Trophoblast cell (in vitro differentiated cells and primary cell): ENCODE measurements around the gene RPTOR.
A peak's percentile ranks its signal among the peaks of the same experiment; 100 is the strongest.

Experiments
- DNase-seq, 2 donors: peaks; one replicate each; pipeline ENCODE4 v3.0.0-alpha.2; 2016
- H2AFZ ChIP-seq: 2 replicates; pipeline ENCODE4 v1.6.1; 2013; ENCODE audit warnings: low read length, moderate library complexity, mild to moderate bottlenecking; ENCODE audit not compliant: insufficient read depth, poor library complexity
- H2AK5ac ChIP-seq: 2 replicates; pipeline ENCODE4 v1.6.1; 2013; ENCODE audit warnings: mild to moderate bottlenecking, low read length
- H2BK120ac ChIP-seq: 2 replicates; pipeline ENCODE4 v1.6.1; 2013; ENCODE audit warnings: low read length, mild to moderate bottlenecking, moderate library complexity; ENCODE audit not compliant: insufficient read depth, poor library complexity
- H2BK12ac ChIP-seq: 2 replicates; pipeline ENCODE4 v1.6.1; 2013; ENCODE audit warnings: mild to moderate bottlenecking, low read length, moderate library complexity
- H2BK5ac ChIP-seq: 2 replicates; pipeline ENCODE4 v1.6.1; 2013; ENCODE audit warnings: low read length, low read depth, moderate library complexity, mild to moderate bottlenecking; ENCODE audit not compliant: poor library complexity
- H3K14ac ChIP-seq: 2 replicates; pipeline ENCODE4 v1.6.1; 2013; ENCODE audit warnings: mild to moderate bottlenecking, low read length
- H3K18ac ChIP-seq: 2 replicates; pipeline ENCODE4 v1.6.1; 2013; ENCODE audit warnings: mild to moderate bottlenecking, low read length
- H3K23ac ChIP-seq: 2 replicates; pipeline ENCODE4 v1.6.1; 2013; ENCODE audit warnings: low read length
- H3K27ac ChIP-seq: 2 replicates; pipeline ENCODE4 v1.5.1; 2013; ENCODE audit warnings: low read depth, mild to moderate bottlenecking, inconsistent platforms, low read length, moderate library complexity
- H3K27me3 ChIP-seq: 2 replicates; pipeline ENCODE4 v1.6.1; 2013; ENCODE audit warnings: inconsistent platforms, mild to moderate bottlenecking, low read length, moderate library complexity; ENCODE audit not compliant: insufficient read depth
- H3K36me3 ChIP-seq, 2 experiments: 1 replicate in 1 of 2; 2 replicates in 1 of 2; pipeline ENCODE4 v1.6.1; 2013; ENCODE audit warnings: low read length in 2 of 2, mild to moderate bottlenecking in 2 of 2, moderate library complexity in 1 of 2; ENCODE audit not compliant: insufficient read depth in 2 of 2, control insufficient read depth in 1 of 2
- H3K4ac ChIP-seq: 2 replicates; pipeline ENCODE4 v1.6.1; 2013; ENCODE audit warnings: low read depth, mild to moderate bottlenecking, low read length, moderate library complexity
- H3K4me1 ChIP-seq, 2 experiments: 1 replicate in 1 of 2; 2 replicates in 1 of 2; pipeline ENCODE4 v1.6.1; 2013; ENCODE audit warnings: low read length in 2 of 2, mild to moderate bottlenecking in 2 of 2, moderate library complexity in 1 of 2; ENCODE audit not compliant: insufficient read depth in 2 of 2, control insufficient read depth in 1 of 2
- H3K4me2 ChIP-seq: 2 replicates; pipeline ENCODE4 v1.6.1; 2013; ENCODE audit warnings: inconsistent platforms, mild to moderate bottlenecking, low read length, moderate library complexity
- H3K4me3 ChIP-seq: 2 replicates; pipeline ENCODE4 v1.5.1; 2013; ENCODE audit warnings: mild to moderate bottlenecking, low read depth, low read length, inconsistent platforms
- H3K79me1 ChIP-seq: one replicate; pipeline ENCODE4 v1.6.1; 2013; ENCODE audit warnings: low read length
- H3K79me2 ChIP-seq: 2 replicates; pipeline ENCODE4 v1.6.1; 2013; ENCODE audit warnings: low read length, mild to moderate bottlenecking; ENCODE audit not compliant: control insufficient read depth, insufficient read depth, poor library complexity
- H3K9ac ChIP-seq: 2 replicates; pipeline ENCODE4 v1.6.1; 2013; ENCODE audit warnings: mild to moderate bottlenecking, low read length
- H3K9me3 ChIP-seq: 2 replicates; pipeline ENCODE4 v1.6.1; 2013; ENCODE audit warnings: low read depth, mild to moderate bottlenecking, control low read depth, inconsistent platforms, low read length; ENCODE audit not compliant: insufficient read depth
- H4K12ac ChIP-seq: 2 replicates; pipeline ENCODE4 v1.6.1; 2013; ENCODE audit warnings: low read depth, mild to moderate bottlenecking, low read length, moderate library complexity
- H4K8ac ChIP-seq: 2 replicates; pipeline ENCODE4 v1.6.1; 2013; ENCODE audit warnings: low read depth, mild to moderate bottlenecking, low read length, moderate library complexity
- H4K91ac ChIP-seq: one replicate; pipeline ENCODE4 v1.6.1; 2013; ENCODE audit warnings: low read depth, mild to moderate bottlenecking, low read length, moderate library complexity
- WGBS: extraction: QIAGEN DNeasy Blood & Tissue Kit; methylation state at CpG from one replicate; pipeline ENCODE4 v1.1.7; 2013; ENCODE audit warnings: missing lambda C conversion rate; ENCODE audit not compliant: insufficient read length, insufficient coverage; ENCODE audit errors: extremely low coverage; 5-methylcytosine and 5-hydroxymethylcytosine counted together

Gene RPTOR

GRCh38 chr17:81011951-81012350 is 467.3 kb downstream of the RPTOR start:
- H3K27ac ChIP-seq = no peak overlapping the region
- H4K91ac ChIP-seq = no peak overlapping the region
- peaks cover 6% of the 10 kb centered on the region for H3K9me3 ChIP-seq
- H2AK5ac ChIP-seq = no peak overlapping the region
- no peak overlapping the region for H4K12ac ChIP-seq
- no peak for DNase-seq
- no peak overlapping the region for H3K9ac ChIP-seq
- H3K27me3 ChIP-seq = no peaks in the 10 kb centered on the region
- H3K79me1 ChIP-seq = peaks cover 3% of the 10 kb centered on the region
- no peaks in the 10 kb centered on the region for H3K79me2 ChIP-seq
- no CpG with 5 or more reads among the region's 3 CpGs for WGBS
- H3K4ac ChIP-seq = no peak overlapping the region
- no peak overlapping the region for H3K23ac ChIP-seq
- H3K4me3 ChIP-seq = no peak overlapping the region
- peak overlapping the region; percentile 43 for H2BK120ac ChIP-seq
- H3K18ac ChIP-seq = no peak overlapping the region
- H3K4me2 ChIP-seq = no peak overlapping the region
- peaks cover 0 to 6% of the 10 kb centered on the region in 2 experiments for H3K36me3 ChIP-seq
- no peak overlapping the region for H2BK12ac ChIP-seq
- H4K8ac ChIP-seq = no peak overlapping the region
- peaks cover 0 to 2% of the 10 kb centered on the region in 2 experiments for H3K4me1 ChIP-seq
- H3K14ac ChIP-seq = no peak overlapping the region
- no peak overlapping the region for H2BK5ac ChIP-seq
- H2AFZ ChIP-seq = no peak overlapping the region

DNA sequence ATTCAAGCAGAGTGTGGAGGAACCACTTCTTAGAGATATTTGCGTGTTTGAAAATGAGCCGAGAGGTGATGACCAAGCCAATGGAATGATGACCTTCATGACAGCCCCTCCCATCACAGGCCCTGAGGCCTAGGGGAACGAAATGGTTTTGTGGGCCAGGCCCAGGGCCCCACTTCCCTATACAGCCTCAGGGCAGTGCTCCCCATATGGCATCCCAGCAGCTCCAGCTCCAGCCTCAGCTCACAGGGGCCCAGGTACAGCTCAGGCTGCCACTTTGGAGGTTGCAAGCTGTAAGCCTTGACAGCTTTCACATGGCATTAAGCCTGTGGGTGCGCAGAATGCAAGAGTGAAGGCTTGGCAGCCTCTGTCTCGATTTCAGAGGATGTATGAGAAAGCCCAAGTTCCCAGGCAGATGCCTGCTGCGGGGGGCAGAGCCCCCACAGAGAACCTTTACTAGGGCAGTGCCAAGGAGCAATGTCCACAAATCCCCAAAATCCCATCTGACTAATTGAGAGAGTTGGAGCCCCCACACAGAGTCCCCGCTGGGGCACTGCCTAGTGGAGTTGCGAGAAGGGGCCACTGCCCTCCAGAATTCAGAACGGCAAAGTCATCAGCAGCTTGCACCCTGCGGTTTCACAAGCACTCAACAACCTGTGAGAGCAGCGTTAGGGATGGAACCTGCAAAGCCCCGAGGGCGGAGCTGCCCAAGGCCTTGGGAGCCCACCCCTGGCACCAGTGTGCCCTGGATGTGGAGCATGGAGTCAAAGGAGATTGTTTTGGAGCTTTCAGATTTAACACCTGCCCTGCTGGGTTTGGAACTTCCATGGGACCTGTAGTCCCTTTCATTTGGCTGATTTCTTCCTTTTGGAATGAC is 468.2 kb downstream of the RPTOR start:
- Histone ChIP-seq H3K4me1 (peaks cover 0 to 2% of the 10 kb centered on the region in 2 experiments), H3K27ac (no peak overlapping the region), H3K79me2 (no peaks in the 10 kb centered on the region), H2AK5ac (peak overlapping the region; percentile 73), H3K4me2 (no peak overlapping the region), H4K8ac (peak overlapping the region; percentile 2), H3K27me3 (no peaks in the 10 kb centered on the region), H3K18ac (no peak overlapping the region), H2BK120ac (peak overlapping the region; percentile 43), H2AFZ (no peak overlapping the region), H4K12ac (peak overlapping the region; percentile 18), H3K23ac (no peak overlapping the region), H2BK12ac (peak overlapping the region; percentile 6), H2BK5ac (no peak overlapping the region), H3K9ac (no peak overlapping the region), H3K4me3 (no peak overlapping the region), H3K79me1 (peaks cover 3% of the 10 kb centered on the region), H3K9me3 (peaks cover 6% of the 10 kb centered on the region), H3K14ac (peak overlapping the region; percentile 43), H4K91ac (peak overlapping the region; percentile 54), H3K36me3 (peaks cover 0 to 6% of the 10 kb centered on the region in 2 experiments), H3K4ac (no peak overlapping the region)
- no peak for DNase-seq
- WGBS = no CpG with 5 or more reads among the region's 13 CpGs

DNA sequence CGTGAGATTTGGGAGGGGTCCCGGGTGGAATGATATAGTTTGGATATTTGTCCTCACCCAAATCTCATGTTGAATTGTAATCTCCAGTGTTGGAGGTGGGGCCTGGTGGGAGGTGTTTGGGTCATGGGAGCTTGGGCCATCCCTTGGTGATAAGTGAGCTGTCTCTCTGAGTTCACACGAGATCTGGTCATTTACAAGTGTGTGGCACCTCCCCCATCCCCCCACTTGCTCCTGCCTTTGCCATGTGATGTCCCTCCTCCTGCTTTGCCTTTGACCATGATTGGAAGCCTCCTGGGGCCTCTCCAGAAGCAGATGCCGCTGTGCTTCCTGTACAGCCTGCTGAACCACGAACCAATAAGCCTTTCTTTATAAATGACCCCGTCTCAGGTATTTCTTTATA is 469.0 kb downstream of the RPTOR start:
- H2AFZ ChIP-seq = no peak overlapping the region
- no peak overlapping the region for H3K4me3 ChIP-seq
- H3K79me2 ChIP-seq = no peaks in the 10 kb centered on the region
- H3K9me3 ChIP-seq = peaks cover 6% of the 10 kb centered on the region
- no peak overlapping the region for H3K14ac ChIP-seq
- H3K36me3 ChIP-seq = peaks cover 0 to 6% of the 10 kb centered on the region in 2 experiments
- no peaks in the 10 kb centered on the region for H3K27me3 ChIP-seq
- WGBS = no CpG with 5 or more reads among the region's 6 CpGs
- H3K79me1 ChIP-seq = peaks cover 3% of the 10 kb centered on the region
- H4K8ac ChIP-seq = no peak overlapping the region
- H3K4me2 ChIP-seq = no peak overlapping the region
- H2BK5ac ChIP-seq = no peak overlapping the region
- H4K12ac ChIP-seq = no peak overlapping the region
- H3K4me1 ChIP-seq = peaks cover 0 to 2% of the 10 kb centered on the region in 2 experiments
- no peak for DNase-seq
- no peak overlapping the region for H3K9ac ChIP-seq
- no peak overlapping the region for H3K4ac ChIP-seq
- no peak overlapping the region for H4K91ac ChIP-seq
- no peak overlapping the region for H2BK12ac ChIP-seq
- H2AK5ac ChIP-seq = no peak overlapping the region
- H3K23ac ChIP-seq = no peak overlapping the region
- no peak overlapping the region for H2BK120ac ChIP-seq
- H3K18ac ChIP-seq = no peak overlapping the region
- no peak overlapping the region for H3K27ac ChIP-seq

- Histone ChIP-seq H3K27ac (no peak overlapping the region), H3K4me2 (no peak overlapping the region), H3K27me3 (no peaks in the 10 kb centered on the region), H2AK5ac (no peak overlapping the region), H4K91ac (no peak overlapping the region), H3K14ac (no peak overlapping the region), H4K12ac (no peak overlapping the region), H3K18ac (no peak overlapping the region), H2AFZ (no peak overlapping the region), H3K79me2 (no peaks in the 10 kb centered on the region), H2BK120ac (no peak overlapping the region), H2BK12ac (no peak overlapping the region), H3K4me1 (peaks cover 0 to 2% of the 10 kb centered on the region in 2 experiments), H3K79me1 (peaks cover 3% of the 10 kb centered on the region), H3K23ac (no peak overlapping the region), H3K4ac (no peak overlapping the region), H4K8ac (no peak overlapping the region), H3K36me3 (peaks cover 0 to 6% of the 10 kb centered on the region in 2 experiments), H3K9ac (no peak overlapping the region), H2BK5ac (no peak overlapping the region), H3K4me3 (no peak overlapping the region), H3K9me3 (peaks cover 6% of the 10 kb centered on the region)
- no peak for DNase-seq
- no CpG with 5 or more reads among the region's 1 CpG for WGBS
These were observed 470.5 kb downstream of the RPTOR start for GRCh38 chr17:81015136-81015535.
